CD14-positive monocyte (primary cell): ENCODE data around the gene MAN1C1. TPM values are rescaled to one million over a fixed set of nuclear protein-coding genes. Genes with fewer than 3 reads are reported as not detected.

ENCODE experiments used
- DNase-seq, 3 donors: peaks; one replicate each; pipeline ENCODE4 v3.0.0-alpha.2; 2011 to 2022
- H2AFZ ChIP-seq: 2 replicates; pipeline ENCODE4 v1.6.0; 2012; ENCODE audit warnings: mild to moderate bottlenecking, low read depth, low read length, inconsistent platforms; ENCODE audit not compliant: insufficient read depth, poor library complexity, severe bottlenecking
- H3K27ac ChIP-seq, 2 donors: 1 replicate in 1 of 2; 2 replicates in 1 of 2; pipeline ENCODE4 v1.5.1; 2012 to 2013; ENCODE audit warnings: low read length in 2 of 2, control low read depth in 1 of 2, inconsistent platforms in 1 of 2, low read depth in 1 of 2, mild to moderate bottlenecking in 1 of 2
- H3K27me3 ChIP-seq, 2 donors: one replicate each; pipeline versions ENCODE4 v1.6.0 to v1.6.1; 2011 to 2013; ENCODE audit warnings: low read length in 2 of 2; ENCODE audit not compliant: control insufficient read depth in 2 of 2, insufficient read depth in 2 of 2
- H3K36me3 ChIP-seq, 2 donors: replicated peaks in 1 of 2; 1 replicate in 1 of 2; 2 replicates in 1 of 2; pipeline versions ENCODE4 v1.5.1 to v1.6.1; 2012 to 2013; ENCODE audit warnings: low read length in 2 of 2, control low read depth in 1 of 2, inconsistent platforms in 1 of 2, mild to moderate bottlenecking in 1 of 2; ENCODE audit not compliant: insufficient read depth in 2 of 2, control insufficient read depth in 1 of 2
- H3K4me1 ChIP-seq, 2 donors: 1 replicate in 1 of 2; 2 replicates in 1 of 2; pipeline versions ENCODE4 v1.5.1 to v1.6.1; 2012 to 2013; ENCODE audit warnings: low read length in 2 of 2, control low read depth in 1 of 2, inconsistent platforms in 1 of 2, mild to moderate bottlenecking in 1 of 2, moderate library complexity in 1 of 2; ENCODE audit not compliant: insufficient read depth in 2 of 2, control insufficient read depth in 1 of 2
- H3K4me2 ChIP-seq: replicated peaks from 2 replicates; pipeline ENCODE3; 2012; ENCODE audit warnings: low read length, moderate library complexity, mild to moderate bottlenecking; ENCODE audit not compliant: poor library complexity, severe bottlenecking; ENCODE audit errors: extremely low read depth
- H3K4me3 ChIP-seq, 3 experiments: fragments of 200-600 bp in 1 of 3; sonication (generic) in 1 of 3; replicated peaks in 1 of 3; 1 replicate in 2 of 3; 2 replicates in 1 of 3; pipeline ENCODE4 v1.5.1; 2011 to 2013; ENCODE audit warnings: low read length in 3 of 3, mild to moderate bottlenecking in 3 of 3, control low read depth in 2 of 3, low read depth in 2 of 3, inconsistent platforms in 1 of 3, moderate library complexity in 1 of 3
- H3K79me2 ChIP-seq: 2 replicates; pipeline ENCODE4 v1.6.0; 2012; ENCODE audit warnings: mild to moderate bottlenecking, control low read depth, inconsistent platforms, low read length, moderate library complexity; ENCODE audit not compliant: insufficient read depth
- H3K9ac ChIP-seq: 2 replicates; pipeline ENCODE4 v1.6.0; 2017; ENCODE audit warnings: low read length, mild to moderate bottlenecking; ENCODE audit not compliant: insufficient read depth, poor library complexity, severe bottlenecking
- H3K9me3 ChIP-seq, 2 donors: replicated peaks in 1 of 2; 1 replicate in 1 of 2; 2 replicates in 1 of 2; pipeline versions ENCODE4 v1.5.1 to v1.6.1; 2012 to 2013; ENCODE audit warnings: low read length in 2 of 2, control low read depth in 1 of 2; ENCODE audit not compliant: control insufficient read depth in 1 of 2, insufficient read depth in 1 of 2
- H4K20me1 ChIP-seq: 2 replicates; pipeline ENCODE4 v1.6.0; 2012; ENCODE audit warnings: mild to moderate bottlenecking, low read length, control low read depth, moderate library complexity; ENCODE audit not compliant: insufficient read depth
- H3K27ac Mint-ChIP-seq, 7 donors: one replicate each; pipeline ENCODE4 v1.8.0; 2020; ENCODE audit warnings: mild to moderate bottlenecking in 7 of 7, mixed read lengths in 7 of 7, moderate library complexity in 6 of 7, inconsistent platforms in 2 of 7
- H3K27me3 Mint-ChIP-seq, 3 donors: one replicate each; pipeline ENCODE4 v1.8.0; 2021 to 2022; ENCODE audit warnings: low read depth in 3 of 3, mild to moderate bottlenecking in 3 of 3, mixed read lengths in 3 of 3, moderate library complexity in 3 of 3, inconsistent platforms in 1 of 3
- H3K36me3 Mint-ChIP-seq, 2 donors: one replicate each; pipeline ENCODE4 v1.8.0; 2020; ENCODE audit warnings: mixed read lengths in 2 of 2, inconsistent platforms in 1 of 2, mild to moderate bottlenecking in 1 of 2
- H3K4me1 Mint-ChIP-seq: one replicate; pipeline ENCODE4 v1.8.0; 2020; ENCODE audit warnings: mild to moderate bottlenecking, mixed read lengths
- H3K4me3 Mint-ChIP-seq, 2 donors: one replicate each; pipeline ENCODE4 v1.8.0; 2020; ENCODE audit warnings: mild to moderate bottlenecking in 2 of 2, mixed read lengths in 2 of 2, moderate library complexity in 1 of 2
- H3K9me3 Mint-ChIP-seq, 7 donors: one replicate each; pipeline ENCODE4 v1.8.0; 2020 to 2022; ENCODE audit warnings: mixed read lengths in 7 of 7, mild to moderate bottlenecking in 6 of 7, moderate library complexity in 6 of 7, inconsistent platforms in 2 of 7
- WGBS: methylation state at CpG from one replicate; pipeline ENCODE4 v1.1.5; 2013; ENCODE audit warnings: missing lambda C conversion rate; ENCODE audit not compliant: insufficient coverage; 5-methylcytosine and 5-hydroxymethylcytosine counted together
- intact Hi-C, 2 donors: fragments of 100-400 bp; cut with micrococcal nuclease; formaldehyde crosslinking; loops; one replicate each; pipeline versions ENCODE4 v1.15.0 to v1.15.1; 2023
- polyA plus RNA-seq, 3 donors: library from polyadenylated mRNA; depleted of rRNA in 1 of 3; unstranded in 2 of 3; stranded (reverse) in 1 of 3; fragments of 300-500 nt in 2 of 3; fragments of >200 nt in 1 of 3; fragmentation: Illumina TruSeq in 2 of 3; gene quantifications; 1 replicate in 2 of 3; 2 replicates in 1 of 3; pipeline ENCODE4 v1.2.3, GENCODE V29; 2012 to 2021
- TF ChIP-seq, protein P1 (sequence below): fragments of 200-600 bp; IDR thresholded peaks from one replicate; pipeline ENCODE4 v1.8.0; 2022; ENCODE audit warnings: antibody characterized with exemption, mild to moderate bottlenecking

The MAN1C1 gene
- polyA plus RNA-seq, 3 donors: 1.2 to 7.2 (median 1.7) TPM

DNA sequence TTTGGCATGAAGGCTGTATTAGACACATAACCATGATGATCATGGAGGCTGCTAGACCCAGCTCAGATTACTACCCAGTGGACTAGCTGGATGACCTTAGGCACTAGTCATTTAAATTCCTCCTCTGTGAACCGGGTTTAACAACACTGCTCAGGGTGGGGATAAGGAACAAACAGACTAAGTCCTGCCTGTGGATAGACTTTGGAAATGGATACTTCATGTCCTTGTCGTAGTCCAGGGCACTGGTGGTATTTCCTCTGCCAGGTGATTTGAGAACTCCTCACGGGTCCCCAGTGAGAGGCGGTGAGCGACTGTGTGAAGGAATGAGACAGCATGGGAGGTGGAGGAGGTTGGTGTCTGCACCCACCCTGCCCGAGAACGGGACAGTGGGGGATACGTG is 110.5 kb downstream of the MAN1C1 start:
- 88% methylated on average over 3 of the region's 8 CpGs for WGBS
- H3K27me3 Mint-ChIP-seq: peaks cover 0 to 11% (median 2%) of the 10 kb centered on the region in 3 donors
- Histone ChIP-seq H3K9ac (no peak overlapping the region), H3K36me3 (no peaks in the 10 kb centered on the region), H4K20me1 (peaks cover 39% of the 10 kb centered on the region), H3K4me3 (no peak overlapping the region), H3K4me2 (no peak overlapping the region), H3K79me2 (no peaks in the 10 kb centered on the region), H3K27me3 (no peaks in the 10 kb centered on the region), H2AFZ (no peak overlapping the region), H3K4me1 (no peaks in the 10 kb centered on the region), H3K9me3 (no peaks in the 10 kb centered on the region), H3K27ac (no peak overlapping the region)
- peaks cover 6% of the 10 kb centered on the region for H3K4me1 Mint-ChIP-seq
- peaks cover 0 to 2% (median 0%) of the 10 kb centered on the region in 7 donors for H3K9me3 Mint-ChIP-seq
- peaks cover 1 to 3% of the 10 kb centered on the region in 2 donors for H3K36me3 Mint-ChIP-seq
- H3K27ac Mint-ChIP-seq: peak overlapping the region in 1 of 7 donors; percentile 1
- no peak for DNase-seq
- H3K4me3 Mint-ChIP-seq: no peak overlapping the region
- intact Hi-C loops: no loop called here
- TF ChIP-seq, protein P1, sequence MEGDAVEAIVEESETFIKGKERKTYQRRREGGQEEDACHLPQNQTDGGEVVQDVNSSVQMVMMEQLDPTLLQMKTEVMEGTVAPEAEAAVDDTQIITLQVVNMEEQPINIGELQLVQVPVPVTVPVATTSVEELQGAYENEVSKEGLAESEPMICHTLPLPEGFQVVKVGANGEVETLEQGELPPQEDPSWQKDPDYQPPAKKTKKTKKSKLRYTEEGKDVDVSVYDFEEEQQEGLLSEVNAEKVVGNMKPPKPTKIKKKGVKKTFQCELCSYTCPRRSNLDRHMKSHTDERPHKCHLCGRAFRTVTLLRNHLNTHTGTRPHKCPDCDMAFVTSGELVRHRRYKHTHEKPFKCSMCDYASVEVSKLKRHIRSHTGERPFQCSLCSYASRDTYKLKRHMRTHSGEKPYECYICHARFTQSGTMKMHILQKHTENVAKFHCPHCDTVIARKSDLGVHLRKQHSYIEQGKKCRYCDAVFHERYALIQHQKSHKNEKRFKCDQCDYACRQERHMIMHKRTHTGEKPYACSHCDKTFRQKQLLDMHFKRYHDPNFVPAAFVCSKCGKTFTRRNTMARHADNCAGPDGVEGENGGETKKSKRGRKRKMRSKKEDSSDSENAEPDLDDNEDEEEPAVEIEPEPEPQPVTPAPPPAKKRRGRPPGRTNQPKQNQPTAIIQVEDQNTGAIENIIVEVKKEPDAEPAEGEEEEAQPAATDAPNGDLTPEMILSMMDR: no peak

DNA sequence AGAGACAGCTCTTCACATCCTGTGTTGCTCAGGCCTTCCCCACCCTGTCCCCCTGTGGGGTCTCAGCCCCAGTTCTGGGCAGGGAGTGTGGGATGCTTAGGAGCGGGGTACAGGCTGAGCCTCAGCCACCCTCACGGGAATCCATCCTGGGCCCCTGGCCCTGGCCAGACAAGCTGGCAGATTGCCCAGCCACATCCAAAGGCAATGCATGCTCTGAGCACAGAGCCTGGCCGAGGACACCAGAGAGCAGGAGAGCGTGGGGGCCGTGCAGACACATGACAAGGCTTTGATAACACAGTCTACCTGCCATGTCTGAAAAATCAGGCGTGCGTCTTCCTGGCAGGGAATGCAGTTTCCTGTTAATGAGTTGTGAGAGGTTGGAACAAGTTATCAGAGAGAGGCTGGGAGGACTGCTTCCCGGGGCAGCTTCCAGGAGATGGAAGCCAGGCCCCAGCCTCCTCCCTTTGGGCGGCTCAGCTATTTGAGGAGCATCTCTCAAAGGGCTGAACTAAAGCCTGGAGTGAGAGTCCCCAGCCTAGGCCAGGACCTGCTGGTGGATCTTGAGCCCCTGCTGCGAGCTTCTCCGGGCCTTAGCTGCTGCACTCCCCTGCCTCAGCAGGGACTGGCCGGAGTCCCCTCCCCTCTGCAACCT is 111.2 kb downstream of the MAN1C1 start:
- H3K4me2 ChIP-seq: no peak overlapping the region
- Mint-ChIP-seq H3K4me3 (no peak overlapping the region), H3K36me3 (peaks cover 1 to 3% of the 10 kb centered on the region in 2 donors), H3K9me3 (peaks cover 0 to 2% (median 0%) of the 10 kb centered on the region in 7 donors), H3K27me3 (peaks cover 2 to 11% (median 2%) of the 10 kb centered on the region in 3 donors), H3K27ac (peak overlapping the region in 1 of 7 donors; percentile 77), H3K4me1 (peaks cover 6% of the 10 kb centered on the region)
- H3K36me3 ChIP-seq: no peaks in the 10 kb centered on the region
- WGBS: 74% methylated on average over 12 of the region's 12 CpGs
- H3K79me2 ChIP-seq: no peaks in the 10 kb centered on the region
- no peaks in the 10 kb centered on the region for H3K4me1 ChIP-seq
- no peak overlapping the region for H3K9ac ChIP-seq
- TF ChIP-seq, protein P1: no peak
- no peak overlapping the region for H3K27ac ChIP-seq
- H2AFZ ChIP-seq: no peak overlapping the region
- H3K27me3 ChIP-seq: no peaks in the 10 kb centered on the region
- H3K4me3 ChIP-seq: no peak overlapping the region
- intact Hi-C loops: no loop called here
- H3K9me3 ChIP-seq: no peaks in the 10 kb centered on the region
- peaks cover 44% of the 10 kb centered on the region for H4K20me1 ChIP-seq
- DNase-seq: no peak
